A673 (cell line): ENCODE results near the gene KIT. TPM values are rescaled to one million over a fixed set of nuclear protein-coding genes. Genes with fewer than 3 reads are reported as not detected.

ENCODE experiments used
- BruUV-seq: library from RNA; stranded (reverse); fragments of 400-500 nt; replicated peaks from 2 replicates; lab custom pipeline; 2021; lab: Mats Ljungman, UMichigan
- CTCF ChIA-PET: fragments of 300-600 bp; sonication (Branson Sonifier 250); formaldehyde crosslinking; loops from one replicate; lab custom pipeline; 2022; ENCODE audit warnings: antibody characterized with exemption; lab: Charles Lee
- POLR2A ChIA-PET: fragments of 300-600 bp; sonication (Branson Sonifier 250); formaldehyde crosslinking; loops from one replicate; lab custom pipeline; 2022; ENCODE audit warnings: antibody characterized with exemption; ENCODE audit not compliant: low non-redundant PET; lab: Charles Lee
- DNase-seq: peaks from one replicate; pipeline ENCODE4 v3.0.0-alpha.2; 2015; ENCODE audit warnings: low spot score
- H3K27ac ChIP-seq: fragments of 200-600 bp; sonication (generic); 2 replicates; pipeline ENCODE4 v1.5.1; 2016; ENCODE audit warnings: mixed run types, low read depth, mild to moderate bottlenecking, mixed read lengths, antibody characterized with exemption, low read length; ENCODE audit not compliant: poor library complexity, severe bottlenecking
- H3K27me3 ChIP-seq: fragments of 200-600 bp; sonication (generic); replicated peaks from 2 replicates; pipeline ENCODE4 v1.6.1; 2017; ENCODE audit warnings: mixed run types, low read depth, mild to moderate bottlenecking, mixed read lengths, antibody characterized with exemption, low read length; ENCODE audit not compliant: insufficient read depth, poor library complexity
- H3K36me3 ChIP-seq: fragments of 200-600 bp; sonication (generic); 2 replicates; pipeline ENCODE4 v1.6.1; 2016; ENCODE audit warnings: mixed run types, mild to moderate bottlenecking, mixed read lengths, antibody characterized with exemption, low read length; ENCODE audit not compliant: insufficient read depth, poor library complexity, severe bottlenecking
- H3K4me1 ChIP-seq: fragments of 200-600 bp; sonication (generic); 2 replicates; pipeline ENCODE4 v1.6.1; 2017; ENCODE audit warnings: mixed run types, mild to moderate bottlenecking, mixed read lengths, antibody characterized with exemption, low read length; ENCODE audit not compliant: insufficient read depth, poor library complexity, severe bottlenecking
- H3K4me3 ChIP-seq: fragments of 200-600 bp; sonication (generic); 2 replicates; pipeline ENCODE4 v1.5.1; 2016; ENCODE audit warnings: low read depth, mixed run types, mild to moderate bottlenecking, mixed read lengths, low read length; ENCODE audit not compliant: poor library complexity, severe bottlenecking
- H3K9me3 ChIP-seq: fragments of 200-600 bp; sonication (generic); 2 replicates; pipeline ENCODE4 v1.6.1; 2016; ENCODE audit warnings: mixed run types, low read depth, mild to moderate bottlenecking, mixed read lengths, antibody characterized with exemption, low read length; ENCODE audit not compliant: poor library complexity, severe bottlenecking
- CTCF ChIP-seq: fragments of 300-800, 200-600 bp; sonication (generic); conservative IDR thresholded peaks from 2 replicates; pipeline ENCODE4 v1.5.1; 2017; ENCODE audit warnings: low read depth, mild to moderate bottlenecking, antibody characterized with exemption, low read length, moderate library complexity, mixed read lengths
- EZH2 ChIP-seq: fragments of 200-600 bp; sonication (generic); IDR thresholded peaks from 2 replicates; pipeline ENCODE4 v1.6.1; 2017; ENCODE audit warnings: borderline replicate concordance, low read depth, mild to moderate bottlenecking, mixed read lengths, antibody characterized with exemption, low read length; ENCODE audit not compliant: poor library complexity, severe bottlenecking
- intact Hi-C: fragments of 100-400 bp; cut with micrococcal nuclease; formaldehyde crosslinking; loops from one replicate; pipeline ENCODE4 v1.10.0; 2022; ENCODE audit not compliant: unreplicated experiment
- total RNA-seq: library from RNA; stranded (reverse); gene quantifications from 2 replicates; pipeline ENCODE4 v1.2.3, GENCODE V29; 2021

Gene KIT
- total RNA-seq, 1 experiment from 2014 or later: 9.5 TPM

- intact Hi-C loops: no loop called here
- H3K4me1 ChIP-seq: no peaks in the 10 kb centered on the region
- H3K27ac ChIP-seq: no peak overlapping the region
- no peak overlapping the region for H3K4me3 ChIP-seq
- no TSS peak for BruUV-seq
- no peaks in the 10 kb centered on the region for H3K36me3 ChIP-seq
- TF ChIP-seq EZH2 (no peak), CTCF (no peak)
- no peaks in the 10 kb centered on the region for H3K27me3 ChIP-seq
- no peaks in the 10 kb centered on the region for H3K9me3 ChIP-seq
- POLR2A ChIA-PET: no interaction called here
- DNase-seq: no peak
- CTCF ChIA-PET: no interaction called here
Measured at GRCh38 chr4:54746218-54746617, 88.5 kb downstream of the KIT start.

DNA sequence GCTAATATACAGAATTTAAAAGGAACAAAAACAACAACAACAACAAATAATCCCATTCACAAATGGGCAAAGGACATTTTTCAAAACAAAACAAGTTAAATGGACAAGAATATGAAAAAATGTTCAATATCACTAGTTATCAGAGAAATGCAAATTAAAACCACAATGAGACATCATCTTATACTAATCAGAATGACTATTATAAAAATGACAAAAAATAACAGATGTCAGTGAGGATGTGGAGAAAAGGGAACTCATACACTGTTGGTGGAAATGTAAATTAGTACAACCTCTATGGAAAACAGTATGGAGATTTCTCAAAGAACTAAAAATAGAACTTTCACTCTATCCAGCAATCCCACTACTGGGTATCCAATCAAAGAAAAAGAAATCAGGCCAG is 92.6 kb downstream of the KIT start:
- Histone ChIP-seq H3K4me3 (no peak overlapping the region), H3K27me3 (no peaks in the 10 kb centered on the region), H3K4me1 (no peaks in the 10 kb centered on the region), H3K27ac (no peak overlapping the region), H3K9me3 (no peaks in the 10 kb centered on the region), H3K36me3 (no peaks in the 10 kb centered on the region)
- BruUV-seq: no TSS peak
- ChIA-PET CTCF (no interaction called here), POLR2A (no interaction called here)
- DNase-seq: no peak
- TF ChIP-seq EZH2 (no peak), CTCF (no peak)
- intact Hi-C loops: no loop called here

- no peak for DNase-seq
- Histone ChIP-seq H3K27me3 (no peaks in the 10 kb centered on the region), H3K27ac (no peak overlapping the region), H3K36me3 (no peaks in the 10 kb centered on the region), H3K4me3 (no peak overlapping the region), H3K9me3 (no peaks in the 10 kb centered on the region), H3K4me1 (no peaks in the 10 kb centered on the region)
- CTCF ChIA-PET: no interaction called here
- TF ChIP-seq EZH2: no peak
- TF ChIP-seq CTCF: no peak
- BruUV-seq: no TSS peak
- POLR2A ChIA-PET: no interaction called here
- intact Hi-C loops: no loop called here
Measured at GRCh38 chr4:54754394-54754793, 96.6 kb downstream of the KIT start.

DNA sequence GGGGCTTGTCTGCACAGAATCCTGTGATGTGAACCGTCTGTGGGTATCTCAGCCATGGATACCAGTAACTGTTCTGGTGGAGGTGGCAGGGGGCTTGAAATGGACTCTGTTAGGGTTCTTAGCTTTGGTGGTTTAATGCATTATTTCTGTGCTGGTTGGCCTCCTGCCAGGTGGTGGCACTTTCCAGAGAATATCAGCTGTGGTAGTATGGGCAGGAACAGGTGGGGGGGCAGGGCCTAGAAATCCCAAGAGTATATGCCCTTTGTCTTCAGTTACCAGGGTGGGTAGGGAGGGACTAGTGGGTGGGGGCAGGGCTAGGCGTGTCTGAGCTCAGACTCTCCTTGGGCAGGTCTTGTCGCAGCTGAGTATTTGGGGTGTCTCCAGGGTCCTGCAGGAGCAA is 106.7 kb downstream of the KIT start:
- Histone ChIP-seq H3K4me1 (no peaks in the 10 kb centered on the region), H3K36me3 (no peaks in the 10 kb centered on the region), H3K9me3 (no peaks in the 10 kb centered on the region), H3K27me3 (no peaks in the 10 kb centered on the region), H3K27ac (no peak overlapping the region), H3K4me3 (no peak overlapping the region)
- DNase-seq: no peak
- BruUV-seq: no TSS peak
- no peak for TF ChIP-seq CTCF
- no peak for TF ChIP-seq EZH2
- ChIA-PET CTCF (no interaction called here), POLR2A (no interaction called here)
- intact Hi-C loops: no loop called here
